Endothelial cell of umbilical vein (primary cell): ENCODE results near the gene CHST11. TPM values are rescaled to one million over a fixed set of nuclear protein-coding genes. Genes with fewer than 3 reads are reported as not detected.

Experiments
- BruUV-seq: library from RNA; stranded (reverse); fragments of 400-500 nt; replicated peaks from 2 replicates; lab custom pipeline; 2021; lab: Mats Ljungman, UMichigan
- CTCF ChIA-PET: fragments of 300-600, 350-600 bp; sonication (Branson Sonifier 250); formaldehyde crosslinking; loops from one replicate; lab custom pipeline; 2021; ENCODE audit warnings: antibody characterized with exemption, inconsistent platforms; lab: Charles Lee
- POLR2A ChIA-PET: fragments of 300-600, 350-600 bp; sonication (Branson Sonifier 250); formaldehyde crosslinking; loops from one replicate; lab custom pipeline; 2021; ENCODE audit warnings: antibody characterized with exemption, inconsistent platforms; lab: Charles Lee
- DNase-seq: peaks from one replicate; pipeline ENCODE4 v3.0.0-alpha.2; 2011; ENCODE audit warnings: low read depth, low spot score
- FAIRE-seq: peaks from 2 replicates; lab custom pipeline; 2011; peaks lifted over from hg19 to GRCh38; lab: Jason Lieb, UNC
- H2AFZ ChIP-seq: 2 replicates; pipeline ENCODE4 v1.6.0; 2012; ENCODE audit warnings: low read depth, low read length, control low read depth, inconsistent platforms
- H3K27ac ChIP-seq: 2 replicates; pipeline ENCODE4 v1.5.1; 2011; ENCODE audit warnings: low read depth, mild to moderate bottlenecking, control low read depth, low read length, moderate library complexity; ENCODE audit not compliant: insufficient read depth
- H3K27me3 ChIP-seq, 2 experiments: 2 replicates each; pipeline versions ENCODE4 v1.6.0 to v1.6.1; 2011; ENCODE audit warnings: low read length in 2 of 2, mixed read lengths in 1 of 2; ENCODE audit not compliant: control insufficient read depth in 2 of 2, insufficient read depth in 2 of 2
- H3K36me3 ChIP-seq, 2 experiments: 2 replicates in 1 of 2; 3 replicates in 1 of 2; pipeline ENCODE4 v1.5.1; 2011; ENCODE audit warnings: low read length in 2 of 2, mild to moderate bottlenecking in 1 of 2, moderate library complexity in 1 of 2; ENCODE audit not compliant: control insufficient read depth in 2 of 2, insufficient read depth in 2 of 2; ENCODE audit errors: extremely low read depth in 1 of 2
- H3K4me1 ChIP-seq: 3 replicates; pipeline ENCODE4 v1.5.1; 2011; ENCODE audit warnings: mild to moderate bottlenecking, low read length; ENCODE audit not compliant: control insufficient read depth, insufficient read depth; ENCODE audit errors: extremely low read depth
- H3K4me2 ChIP-seq: 2 replicates; pipeline ENCODE4 v1.6.1; 2011; ENCODE audit warnings: low read length, control low read depth, mixed read lengths; ENCODE audit not compliant: insufficient read depth
- H3K4me3 ChIP-seq, 3 experiments: fragments of 200-600 bp in 1 of 3; sonication (generic), shearing (Covaris generic) in 1 of 3; replicated peaks in 1 of 3; 2 replicates each; pipeline ENCODE4 v1.5.1; 2011 to 2016; ENCODE audit warnings: control low read depth in 3 of 3, low read length in 3 of 3, mild to moderate bottlenecking in 2 of 3, inconsistent platforms in 1 of 3, low read depth in 1 of 3, moderate library complexity in 1 of 3; ENCODE audit not compliant: insufficient read depth in 1 of 3
- H3K79me2 ChIP-seq: 2 replicates; pipeline ENCODE4 v1.6.0; 2012; ENCODE audit warnings: low read length, inconsistent platforms; ENCODE audit not compliant: control insufficient read depth, insufficient read depth
- H3K9ac ChIP-seq: replicated peaks from 2 replicates; pipeline ENCODE3; 2011; ENCODE audit warnings: low read length, control low read depth; ENCODE audit not compliant: insufficient read depth; ENCODE audit errors: extremely low read depth
- H3K9me1 ChIP-seq: replicated peaks from 3 replicates; pipeline ENCODE4 v1.6.0; 2011; ENCODE audit warnings: mild to moderate bottlenecking, low read length; ENCODE audit not compliant: control insufficient read depth, insufficient read depth; ENCODE audit errors: extremely low read depth
- H3K9me3 ChIP-seq: replicated peaks from 2 replicates; pipeline ENCODE4 v1.5.1; 2012; ENCODE audit warnings: low read length, inconsistent platforms; ENCODE audit not compliant: control insufficient read depth, insufficient read depth
- H4K20me1 ChIP-seq: replicated peaks from 2 replicates; pipeline ENCODE3; 2011; ENCODE audit warnings: mild to moderate bottlenecking, low read length; ENCODE audit not compliant: control insufficient read depth, insufficient read depth; ENCODE audit errors: extremely low read depth
- EZH2 ChIP-seq: IDR thresholded peaks from 2 replicates; pipeline ENCODE4 v1.6.1; 2012; ENCODE audit warnings: borderline replicate concordance, low read depth, mild to moderate bottlenecking, moderate library complexity, low read length, inconsistent platforms; ENCODE audit not compliant: severe bottlenecking
- FOS ChIP-seq: IDR thresholded peaks from 2 replicates; pipeline ENCODE4 v1.6.1; 2011; ENCODE audit warnings: mild to moderate bottlenecking, low read length, moderate library complexity, borderline replicate concordance; ENCODE audit not compliant: insufficient read depth
- GATA2 ChIP-seq: IDR thresholded peaks from 2 replicates; pipeline ENCODE4 v1.7.0; 2011; ENCODE audit warnings: low read depth, mild to moderate bottlenecking, moderate library complexity, mixed read lengths, low read length; ENCODE audit not compliant: insufficient read length, insufficient read depth
- JUN ChIP-seq: IDR thresholded peaks from 2 replicates; pipeline ENCODE4 v1.6.1; 2011; ENCODE audit warnings: borderline replicate concordance, low read depth; ENCODE audit not compliant: insufficient read length, insufficient read depth
- MYC ChIP-seq: IDR thresholded peaks from one replicate; pipeline ENCODE4 v1.6.1; 2011; ENCODE audit warnings: mild to moderate bottlenecking, low read depth, low read length
- POLR2A ChIP-seq: IDR thresholded peaks from 2 replicates; pipeline ENCODE4 v1.6.1; 2012; ENCODE audit warnings: low read depth, mild to moderate bottlenecking, control low read depth, low read length
- POLR2AphosphoS5 ChIP-seq: IDR thresholded peaks from 2 replicates; pipeline ENCODE4 v1.6.1; 2012; ENCODE audit warnings: low read depth, mild to moderate bottlenecking, control low read depth, low read length, moderate library complexity; ENCODE audit not compliant: insufficient read depth
- dilution Hi-C: fragments of 300-500 bp; cut with MboI; formaldehyde crosslinking; loops from one replicate; pipeline ENCODE4 v1.15.0; 2019; ENCODE audit warnings: low sequenced_read_pairs; ENCODE audit not compliant: extremely low pct_ligation_motif_present
- intact Hi-C: fragments of 100-400 bp; cut with micrococcal nuclease; formaldehyde crosslinking; loops from one replicate; pipeline ENCODE4 v1.10.0; 2022
- polyA plus RNA-seq, 4 experiments: library from polyadenylated mRNA; depleted of rRNA in 3 of 4; stranded (reverse) in 3 of 4; unstranded in 1 of 4; fragments of >200 nt; gene quantifications; 2 replicates each; pipeline versions ENCODE4 v1.2.1 to v1.2.3, GENCODE V29; 2011 to 2012; ENCODE audit warnings: missing spikeins in 1 of 4
- total RNA-seq: library from RNA; stranded (reverse); gene quantifications from 2 replicates; pipeline ENCODE4 v1.2.3, GENCODE V29; 2021
- TF ChIP-seq, protein P1 (sequence below), 2 donors: IDR thresholded peaks; 1 replicate in 1 of 2; 2 replicates in 1 of 2; pipeline ENCODE4 v1.5.1; 2011; ENCODE audit warnings: low read length in 2 of 2, mild to moderate bottlenecking in 2 of 2, moderate library complexity in 2 of 2, control low read depth in 1 of 2, inconsistent platforms in 1 of 2, low read depth in 1 of 2; ENCODE audit not compliant: insufficient read depth in 1 of 2; ENCODE audit errors: extremely low read depth in 1 of 2
- TF ChIP-seq, protein P2 (sequence below): IDR thresholded peaks from 2 replicates; pipeline ENCODE4 v1.6.1; 2011; ENCODE audit not compliant: insufficient read depth, insufficient read length

The CHST11 gene
- total and polyA plus RNA-seq, 2 donors (not counting 3 experiments of a cell fraction or from before 2014, with no cell fraction given), result 19.7 to 20.9 TPM

DNA sequence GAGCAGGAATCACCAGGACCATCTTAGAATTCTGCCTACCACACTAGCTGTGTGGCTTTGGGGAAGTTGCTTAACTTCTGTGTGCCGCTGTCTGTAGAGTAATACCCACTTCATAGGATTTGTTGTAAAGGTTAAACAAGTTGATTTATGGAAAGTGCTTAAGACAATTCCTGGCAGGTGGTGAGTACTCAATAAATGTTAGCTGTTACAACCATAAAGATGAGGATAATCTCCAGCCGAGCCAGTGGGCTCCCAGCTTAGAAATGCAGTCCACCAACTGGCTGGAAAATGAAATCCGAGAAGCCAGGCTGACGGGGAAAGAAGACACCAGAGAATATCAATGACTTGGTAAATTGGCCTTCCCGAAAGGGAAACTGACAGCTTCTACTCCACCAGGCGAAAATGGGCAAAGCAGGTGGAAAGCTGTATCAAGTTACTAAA is 173.5 kb downstream of the CHST11 start:
- Histone ChIP-seq H3K9me3 (no peaks in the 10 kb centered on the region), H3K27ac (no peak overlapping the region), H3K79me2 (no peaks in the 10 kb centered on the region), H2AFZ (no peak overlapping the region), H3K27me3 (no peaks in the 10 kb centered on the region), H3K4me3 (no peak overlapping the region), H4K20me1 (no peaks in the 10 kb centered on the region), H3K4me1 (no peaks in the 10 kb centered on the region), H3K4me2 (no peak overlapping the region), H3K9ac (no peak overlapping the region), H3K36me3 (no peaks in the 10 kb centered on the region), H3K9me1 (no peaks in the 10 kb centered on the region)
- FAIRE-seq, result no peak
- no peak for DNase-seq
- intact Hi-C loops, result no loop called here
- BruUV-seq, result no TSS peak
- ChIA-PET POLR2A (no interaction called here), CTCF (interaction anchor here (1.0 to 1.5 kb wide), 2 partner anchors 248 to 250 kb away, joined by 4 read pairs; no protein-coding TSS in a partner anchor)
- TF ChIP-seq FOS, result no peak
- no peak for TF ChIP-seq EZH2
- dilution Hi-C loops, result no loop called here

DNA sequence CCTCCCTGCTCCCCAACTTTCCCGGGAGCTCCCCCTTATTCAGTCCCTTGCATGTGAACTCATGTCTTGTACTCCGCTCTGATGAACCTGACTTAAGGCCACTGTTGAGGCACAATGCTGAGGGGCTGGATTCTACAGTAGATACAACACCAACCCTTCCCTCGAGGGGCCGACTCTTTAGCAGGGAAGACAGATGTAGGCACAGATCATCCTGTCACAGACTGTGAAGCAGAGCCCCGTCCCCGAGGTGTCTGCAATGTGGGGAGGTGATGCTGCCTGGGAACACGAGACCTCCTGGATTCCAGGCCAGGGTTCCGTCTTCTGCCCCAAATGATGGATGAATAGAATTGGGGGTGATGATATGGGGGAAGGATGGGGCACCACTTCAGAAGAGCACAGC is 175.1 kb downstream of the CHST11 start:
- POLR2A ChIA-PET, result no interaction called here
- H4K20me1 ChIP-seq, result no peaks in the 10 kb centered on the region
- BruUV-seq, result no TSS peak

More for the DNA sequence above, 175.1 kb downstream of the CHST11 start:
- CTCF ChIA-PET, result interaction anchor here (2.8 kb wide), 1 partner anchor 10 kb away, joined by 8 read pairs; no protein-coding TSS in a partner anchor
- H3K27ac ChIP-seq, result no peak overlapping the region
- no peaks in the 10 kb centered on the region for H3K4me1 ChIP-seq
- dilution Hi-C loops (no loop called here), intact Hi-C loops (no loop called here)
- TF ChIP-seq EZH2, result no peak
- no peak for TF ChIP-seq JUN
- TF ChIP-seq MYC, result no peak
- TF ChIP-seq POLR2A, result no peak
- TF ChIP-seq, protein P1, sequence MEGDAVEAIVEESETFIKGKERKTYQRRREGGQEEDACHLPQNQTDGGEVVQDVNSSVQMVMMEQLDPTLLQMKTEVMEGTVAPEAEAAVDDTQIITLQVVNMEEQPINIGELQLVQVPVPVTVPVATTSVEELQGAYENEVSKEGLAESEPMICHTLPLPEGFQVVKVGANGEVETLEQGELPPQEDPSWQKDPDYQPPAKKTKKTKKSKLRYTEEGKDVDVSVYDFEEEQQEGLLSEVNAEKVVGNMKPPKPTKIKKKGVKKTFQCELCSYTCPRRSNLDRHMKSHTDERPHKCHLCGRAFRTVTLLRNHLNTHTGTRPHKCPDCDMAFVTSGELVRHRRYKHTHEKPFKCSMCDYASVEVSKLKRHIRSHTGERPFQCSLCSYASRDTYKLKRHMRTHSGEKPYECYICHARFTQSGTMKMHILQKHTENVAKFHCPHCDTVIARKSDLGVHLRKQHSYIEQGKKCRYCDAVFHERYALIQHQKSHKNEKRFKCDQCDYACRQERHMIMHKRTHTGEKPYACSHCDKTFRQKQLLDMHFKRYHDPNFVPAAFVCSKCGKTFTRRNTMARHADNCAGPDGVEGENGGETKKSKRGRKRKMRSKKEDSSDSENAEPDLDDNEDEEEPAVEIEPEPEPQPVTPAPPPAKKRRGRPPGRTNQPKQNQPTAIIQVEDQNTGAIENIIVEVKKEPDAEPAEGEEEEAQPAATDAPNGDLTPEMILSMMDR (IDR thresholded peaks at IDR 0.05; ENCODE audit: extremely low read depth in 1 of 2, insufficient read depth in 1 of 2, low read depth in 1 of 2, low read length in 2 of 2), result no peak
- TF ChIP-seq, protein P2, sequence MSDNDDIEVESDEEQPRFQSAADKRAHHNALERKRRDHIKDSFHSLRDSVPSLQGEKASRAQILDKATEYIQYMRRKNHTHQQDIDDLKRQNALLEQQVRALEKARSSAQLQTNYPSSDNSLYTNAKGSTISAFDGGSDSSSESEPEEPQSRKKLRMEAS, result no peak
- no peak for TF ChIP-seq GATA2
- no peak for TF ChIP-seq POLR2AphosphoS5
- TF ChIP-seq FOS, result no peak
- H3K9me1 ChIP-seq, result no peaks in the 10 kb centered on the region
- no peak overlapping the region for H3K4me2 ChIP-seq
- no peaks in the 10 kb centered on the region for H3K36me3 ChIP-seq
- FAIRE-seq, result no peak
- H3K4me3 ChIP-seq, result no peak overlapping the region
- H3K9me3 ChIP-seq, result no peaks in the 10 kb centered on the region
- no peak overlapping the region for H3K9ac ChIP-seq
- H3K27me3 ChIP-seq, result no peaks in the 10 kb centered on the region
- DNase-seq, result no peak
- no peak overlapping the region for H2AFZ ChIP-seq
- no peaks in the 10 kb centered on the region for H3K79me2 ChIP-seq
